OCI-LY3 (cell line): ENCODE results near the gene MAP2K6.

Experiments
- H2AFZ ChIP-seq: fragments of 200-600, 300-600 bp; shearing (Covaris generic); 2 replicates; pipeline ENCODE4 v1.6.0; 2014; ENCODE audit warnings: antibody characterized with exemption, low read depth, low read length
- H3K27ac ChIP-seq: fragments of 200-600, 300-600 bp; sonication (generic); 2 replicates; pipeline ENCODE4 v1.5.1; 2014; ENCODE audit warnings: mild to moderate bottlenecking, low read length, moderate library complexity, mixed read lengths
- H3K27me3 ChIP-seq: fragments of 200-600, 300-600 bp; sonication (generic); 2 replicates; pipeline ENCODE4 v1.6.1; 2014; ENCODE audit warnings: low read depth, low read length, mixed read lengths
- H3K36me3 ChIP-seq: fragments of 200-600, 300-600 bp; sonication (generic); replicated peaks from 2 replicates; pipeline ENCODE3; 2014; ENCODE audit warnings: low read depth, low read length, mixed read lengths
- H3K4me1 ChIP-seq: fragments of 300-600, 200-600 bp; sonication (generic); 2 replicates; pipeline ENCODE4 v1.6.1; 2014; ENCODE audit warnings: low read length, mixed read lengths
- H3K4me2 ChIP-seq: fragments of 200-600, 300-600 bp; sonication (generic); 2 replicates; pipeline ENCODE4 v1.6.1; 2014; ENCODE audit warnings: low read length, mixed read lengths
- H3K4me3 ChIP-seq: fragments of 300-600, 200-600 bp; sonication (generic); 2 replicates; pipeline ENCODE4 v1.5.1; 2014; ENCODE audit warnings: antibody characterized with exemption, mild to moderate bottlenecking, low read length, moderate library complexity
- H3K79me2 ChIP-seq: fragments of 300-600, 200-600 bp; shearing (Covaris generic); 2 replicates; pipeline ENCODE4 v1.6.1; 2014; ENCODE audit warnings: mild to moderate bottlenecking, low read length, mixed read lengths
- H3K9ac ChIP-seq: fragments of 300-600, 200-600 bp; shearing (Covaris generic); 2 replicates; pipeline ENCODE4 v1.6.0; 2014; ENCODE audit warnings: mild to moderate bottlenecking, low read length, moderate library complexity
- H3K9me3 ChIP-seq: fragments of 200-600, 300-600 bp; shearing (Covaris generic); 2 replicates; pipeline ENCODE4 v1.6.1; 2014; ENCODE audit warnings: low read length, mixed read lengths; ENCODE audit not compliant: insufficient read depth
- H4K20me1 ChIP-seq: fragments of 200-600, 300-600 bp; sonication (generic); 2 replicates; pipeline ENCODE4 v1.6.1; 2016; ENCODE audit warnings: low read length, mixed read lengths; ENCODE audit not compliant: insufficient read depth
- CTCF ChIP-seq: fragments of 200-600, 300-600 bp; sonication (generic); IDR thresholded peaks from 2 replicates; pipeline ENCODE4 v1.5.1; 2014; ENCODE audit warnings: antibody characterized with exemption, low read length, low read depth
- EZH2phosphoT487 ChIP-seq: fragments of 200-600 bp; shearing (Covaris generic); IDR thresholded peaks from 2 replicates; pipeline ENCODE4 v1.6.1; 2018; ENCODE audit warnings: antibody characterized with exemption, mixed run types, low read depth

MAP2K6 gene

GRCh38 chr17:69417545-69418483 is 3.3 kb downstream of the MAP2K6 start:
- Histone ChIP-seq H3K4me3 (no peak overlapping the region), H2AFZ (no peak overlapping the region), H3K79me2 (no peaks in the 10 kb centered on the region), H3K36me3 (no peaks in the 10 kb centered on the region), H3K27ac (no peak overlapping the region), H4K20me1 (no peaks in the 10 kb centered on the region), H3K4me2 (no peak overlapping the region), H3K9ac (no peak overlapping the region), H3K27me3 (no peaks in the 10 kb centered on the region), H3K4me1 (peaks cover 14% of the 10 kb centered on the region), H3K9me3 (no peaks in the 10 kb centered on the region)
- no peak for TF ChIP-seq CTCF

GRCh38 chr17:69418535-69418934 is 4.0 kb downstream of the MAP2K6 start:
- Histone ChIP-seq H3K4me1 (peaks cover 14% of the 10 kb centered on the region), H3K9ac (no peak overlapping the region), H3K4me3 (no peak overlapping the region), H4K20me1 (no peaks in the 10 kb centered on the region), H3K79me2 (no peaks in the 10 kb centered on the region), H3K27ac (no peak overlapping the region), H2AFZ (no peak overlapping the region), H3K36me3 (no peaks in the 10 kb centered on the region), H3K27me3 (no peaks in the 10 kb centered on the region), H3K4me2 (no peak overlapping the region), H3K9me3 (no peaks in the 10 kb centered on the region)
- TF ChIP-seq CTCF (no peak), EZH2phosphoT487 (no peak)

GRCh38 chr17:69423450-69423849 is 9.0 kb downstream of the MAP2K6 start:
- Histone ChIP-seq H2AFZ (no peak overlapping the region), H3K27ac (no peak overlapping the region), H3K4me1 (peaks cover 3% of the 10 kb centered on the region), H3K9ac (no peak overlapping the region), H3K4me2 (no peak overlapping the region), H3K79me2 (no peaks in the 10 kb centered on the region), H3K36me3 (no peaks in the 10 kb centered on the region), H4K20me1 (no peaks in the 10 kb centered on the region), H3K9me3 (no peaks in the 10 kb centered on the region), H3K4me3 (no peak overlapping the region), H3K27me3 (no peaks in the 10 kb centered on the region)
- TF ChIP-seq CTCF (no peak), EZH2phosphoT487 (no peak)

GRCh38 chr17:69424287-69425041 is 10.0 kb downstream of the MAP2K6 start:
- H4K20me1 ChIP-seq, result no peaks in the 10 kb centered on the region
- H3K4me1 ChIP-seq, result peaks cover 9% of the 10 kb centered on the region
- H2AFZ ChIP-seq, result no peak overlapping the region
- H3K4me3 ChIP-seq, result no peak overlapping the region
- H3K36me3 ChIP-seq, result no peaks in the 10 kb centered on the region
- no peak overlapping the region for H3K27ac ChIP-seq
- H3K79me2 ChIP-seq, result no peaks in the 10 kb centered on the region
- no peak overlapping the region for H3K9ac ChIP-seq
- no peak for TF ChIP-seq EZH2phosphoT487
- TF ChIP-seq CTCF, result no peak
- no peaks in the 10 kb centered on the region for H3K9me3 ChIP-seq
- no peak overlapping the region for H3K4me2 ChIP-seq
- no peaks in the 10 kb centered on the region for H3K27me3 ChIP-seq
